Measurements from ENCODE around the gene COL23A1.

Gene COL23A1

GRCh38 chr5:178339272-178339671 lies 250.9 kb downstream of the COL23A1 start:
- ChIA-PET POLR2A (ENCODE audit: low non-redundant PET) (no interaction called here), CTCF (interaction anchor here (0.7 to 1.2 kb wide), 3 partner anchors 55 to 59 kb away, joined by 3 read pairs; no protein-coding TSS in a partner anchor)
- no peak for DNase-seq (ENCODE audit: low spot score)
- H3K27ac ChIP-seq = peak overlapping the region; percentile 38; the same call in 1 of the 2 replicates
- TF ChIP-seq CTCF (conservative IDR thresholded peaks at IDR 0.05; ENCODE audit: low read depth) = no peak

- TF ChIP-seq CTCF (conservative IDR thresholded peaks at IDR 0.05; ENCODE audit: low read depth) = no peak
- peak overlapping the region; percentile 38 for H3K27ac ChIP-seq
- ChIA-PET CTCF (interaction anchor here (0.6 to 1.2 kb wide), 4 partner anchors 56 to 59 kb away, joined by 3 to 6 read pairs (median 4); no protein-coding TSS in a partner anchor), POLR2A (ENCODE audit: low non-redundant PET) (no interaction called here)
- DNase-seq (ENCODE audit: low spot score) = peak; percentile 68
Observed at GRCh38 chr5:178338750-178339144, 251.4 kb downstream of the COL23A1 start.

GRCh38 chr5:178338126-178338749 lies 252.0 kb downstream of the COL23A1 start:
- peak overlapping the region; percentile 38 for H3K27ac ChIP-seq
- POLR2A ChIA-PET (ENCODE audit: low non-redundant PET) = no interaction called here
- no peak for TF ChIP-seq CTCF (conservative IDR thresholded peaks at IDR 0.05; ENCODE audit: low read depth)
- DNase-seq (ENCODE audit: low spot score) = no peak
- CTCF ChIA-PET = interaction anchor here (0.6 to 0.8 kb wide), 2 partner anchors 58 to 59 kb away, joined by 4 to 6 read pairs; no protein-coding TSS in a partner anchor

GRCh38 chr5:178337334-178337741 lies 252.9 kb downstream of the COL23A1 start:
- H3K27ac ChIP-seq = no peak overlapping the region
- DNase-seq (ENCODE audit: low spot score) = no peak
- no peak for TF ChIP-seq CTCF (conservative IDR thresholded peaks at IDR 0.05; ENCODE audit: low read depth)
- CTCF ChIA-PET = no interaction called here
- POLR2A ChIA-PET (ENCODE audit: low non-redundant PET) = no interaction called here

GRCh38 chr5:178336889-178337288 lies 253.3 kb downstream of the COL23A1 start:
- H3K27ac ChIP-seq = no peak overlapping the region
- TF ChIP-seq CTCF (conservative IDR thresholded peaks at IDR 0.05; ENCODE audit: low read depth) = no peak
- ChIA-PET CTCF (no interaction called here), POLR2A (ENCODE audit: low non-redundant PET) (no interaction called here)
- DNase-seq (ENCODE audit: low spot score) = no peak

- DNase-seq (ENCODE audit: low spot score) = no peak
- H3K27ac ChIP-seq = no peak overlapping the region
- TF ChIP-seq CTCF (conservative IDR thresholded peaks at IDR 0.05; ENCODE audit: low read depth) = no peak
- CTCF ChIA-PET = interaction anchor here (0.6 kb wide), 1 partner anchor 1781 kb away, joined by 3 read pairs; no protein-coding TSS in a partner anchor
- POLR2A ChIA-PET (ENCODE audit: low non-redundant PET) = no interaction called here
Observed at GRCh38 chr5:178335302-178336030, 254.7 kb downstream of the COL23A1 start.
